HFFc6 (cell line): ENCODE results near the gene MYO3B. TPM values are rescaled to one million over a fixed set of nuclear protein-coding genes. Genes with fewer than 3 reads are reported as not detected.

ENCODE experiments used
- DNase-seq: peaks from one replicate; pipeline ENCODE4 v3.0.0-alpha.2; 2018
- H3K27ac Mint-ChIP-seq: 2 replicates; pipeline ENCODE4 v1.8.0; 2020; ENCODE audit warnings: mild to moderate bottlenecking, mixed read lengths
- H3K27me3 Mint-ChIP-seq: 2 replicates; pipeline ENCODE4 v1.8.0; 2021; ENCODE audit warnings: mild to moderate bottlenecking, moderate library complexity, mixed read lengths; ENCODE audit not compliant: insufficient read depth
- H3K36me3 Mint-ChIP-seq: 2 replicates; pipeline ENCODE4 v1.8.0; 2021; ENCODE audit warnings: low read depth, mixed read lengths
- H3K4me1 Mint-ChIP-seq: 2 replicates; pipeline ENCODE4 v1.8.0; 2020; ENCODE audit warnings: low read depth, mixed read lengths
- H3K4me3 Mint-ChIP-seq: 2 replicates; pipeline ENCODE4 v1.8.0; 2020; ENCODE audit warnings: mild to moderate bottlenecking, moderate library complexity, mixed read lengths
- H3K9me3 Mint-ChIP-seq: 2 replicates; pipeline ENCODE4 v1.8.0; 2020; ENCODE audit warnings: mild to moderate bottlenecking, mixed read lengths
- total RNA-seq, 6 experiments: library from RNA; stranded (reverse); fragmentation: NEBNext Ultra II Directional; extraction: Animal tissue kit (Norgen Biotek cat#: 25700); gene quantifications; 2 replicates in 1 of 6; 3 replicates in 5 of 6; pipeline ENCODE4 v1.2.3, GENCODE V29; 2021
- TF ChIP-seq, protein P1 (sequence below): fragments of 200-600 bp; sonication (generic); IDR thresholded peaks from 2 replicates; pipeline ENCODE4 v1.5.0; 2021; ENCODE audit warnings: antibody characterized with exemption, mild to moderate bottlenecking

The MYO3B gene
- total RNA-seq, 6 experiments from 2014 or later: not detected

GRCh38 chr2:170176212-170176611, 1.7 kb upstream of the MYO3B start:
- DNase-seq: no peak
- no peaks in the 10 kb centered on the region for H3K36me3 Mint-ChIP-seq
- H3K27ac Mint-ChIP-seq: no peak overlapping the region
- TF ChIP-seq, protein P1, sequence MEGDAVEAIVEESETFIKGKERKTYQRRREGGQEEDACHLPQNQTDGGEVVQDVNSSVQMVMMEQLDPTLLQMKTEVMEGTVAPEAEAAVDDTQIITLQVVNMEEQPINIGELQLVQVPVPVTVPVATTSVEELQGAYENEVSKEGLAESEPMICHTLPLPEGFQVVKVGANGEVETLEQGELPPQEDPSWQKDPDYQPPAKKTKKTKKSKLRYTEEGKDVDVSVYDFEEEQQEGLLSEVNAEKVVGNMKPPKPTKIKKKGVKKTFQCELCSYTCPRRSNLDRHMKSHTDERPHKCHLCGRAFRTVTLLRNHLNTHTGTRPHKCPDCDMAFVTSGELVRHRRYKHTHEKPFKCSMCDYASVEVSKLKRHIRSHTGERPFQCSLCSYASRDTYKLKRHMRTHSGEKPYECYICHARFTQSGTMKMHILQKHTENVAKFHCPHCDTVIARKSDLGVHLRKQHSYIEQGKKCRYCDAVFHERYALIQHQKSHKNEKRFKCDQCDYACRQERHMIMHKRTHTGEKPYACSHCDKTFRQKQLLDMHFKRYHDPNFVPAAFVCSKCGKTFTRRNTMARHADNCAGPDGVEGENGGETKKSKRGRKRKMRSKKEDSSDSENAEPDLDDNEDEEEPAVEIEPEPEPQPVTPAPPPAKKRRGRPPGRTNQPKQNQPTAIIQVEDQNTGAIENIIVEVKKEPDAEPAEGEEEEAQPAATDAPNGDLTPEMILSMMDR: no peak
- H3K4me1 Mint-ChIP-seq: peaks cover 13% of the 10 kb centered on the region; the same call in 1 of the 2 replicates
- no peaks in the 10 kb centered on the region; the same call in 1 of the 2 replicates for H3K9me3 Mint-ChIP-seq
- no peaks in the 10 kb centered on the region; the same call in none of the 2 replicates for H3K27me3 Mint-ChIP-seq
- H3K4me3 Mint-ChIP-seq: no peak overlapping the region

DNA sequence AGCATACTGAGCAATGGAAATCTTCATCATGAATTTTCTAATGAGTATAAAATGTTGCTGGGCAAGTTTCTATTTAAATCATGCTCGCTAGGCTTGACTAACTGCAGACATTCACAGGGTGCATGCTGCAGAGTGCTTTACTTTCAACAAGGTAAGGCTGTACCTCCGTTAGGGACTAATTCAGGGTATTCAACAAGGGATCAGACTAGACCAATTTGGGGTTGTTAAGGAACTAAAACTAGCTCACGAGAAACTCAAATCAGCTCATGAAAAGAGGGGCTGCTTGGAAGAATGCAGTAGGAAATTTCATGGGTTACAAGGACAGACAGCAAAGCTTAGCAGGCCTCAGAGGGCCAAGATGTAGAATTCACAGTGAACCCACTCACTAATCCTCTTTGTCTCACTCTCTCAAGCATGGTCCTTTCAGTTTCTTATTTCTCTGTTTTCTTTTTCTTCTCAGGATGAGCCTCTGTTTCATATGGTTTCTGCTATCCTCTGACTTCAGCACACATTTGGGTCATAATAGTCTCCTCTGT, 2.2 kb downstream of the MYO3B start:
- no peaks in the 10 kb centered on the region; the same call in none of the 2 replicates for H3K27me3 Mint-ChIP-seq
- H3K4me1 Mint-ChIP-seq: peaks cover 13% of the 10 kb centered on the region; the same call in 1 of the 2 replicates
- no peaks in the 10 kb centered on the region for H3K9me3 Mint-ChIP-seq
- H3K36me3 Mint-ChIP-seq: no peaks in the 10 kb centered on the region
- TF ChIP-seq, protein P1: no peak
- H3K27ac Mint-ChIP-seq: no peak overlapping the region
- H3K4me3 Mint-ChIP-seq: no peak overlapping the region
- DNase-seq: no peak

DNA sequence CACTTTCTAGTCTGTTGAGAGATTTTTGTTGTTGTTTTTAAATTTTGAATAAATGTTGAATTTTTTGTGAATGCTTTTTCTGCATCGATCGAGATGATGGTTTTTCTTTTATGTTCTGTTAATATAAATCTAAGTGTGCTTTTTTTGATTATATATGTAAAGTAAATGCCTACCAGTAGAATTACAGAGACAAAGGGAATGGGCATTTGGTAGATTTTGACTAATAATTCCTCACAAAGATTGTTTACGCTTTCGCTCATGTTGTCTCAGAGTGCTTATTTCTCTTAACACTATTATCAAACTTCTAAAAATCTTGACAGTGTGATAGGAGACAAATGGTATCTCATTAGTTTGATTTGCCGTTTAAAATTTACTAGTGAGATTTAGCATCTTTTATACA, 3.7 kb downstream of the MYO3B start:
- peaks cover 9% of the 10 kb centered on the region for H3K9me3 Mint-ChIP-seq
- no peak overlapping the region for H3K27ac Mint-ChIP-seq
- TF ChIP-seq, protein P1: no peak
- DNase-seq: no peak
- no peaks in the 10 kb centered on the region for H3K36me3 Mint-ChIP-seq
- H3K4me3 Mint-ChIP-seq: no peak overlapping the region
- H3K27me3 Mint-ChIP-seq: no peaks in the 10 kb centered on the region; the same call in none of the 2 replicates
- H3K4me1 Mint-ChIP-seq: peaks cover 13% of the 10 kb centered on the region; the same call in 1 of the 2 replicates

DNA sequence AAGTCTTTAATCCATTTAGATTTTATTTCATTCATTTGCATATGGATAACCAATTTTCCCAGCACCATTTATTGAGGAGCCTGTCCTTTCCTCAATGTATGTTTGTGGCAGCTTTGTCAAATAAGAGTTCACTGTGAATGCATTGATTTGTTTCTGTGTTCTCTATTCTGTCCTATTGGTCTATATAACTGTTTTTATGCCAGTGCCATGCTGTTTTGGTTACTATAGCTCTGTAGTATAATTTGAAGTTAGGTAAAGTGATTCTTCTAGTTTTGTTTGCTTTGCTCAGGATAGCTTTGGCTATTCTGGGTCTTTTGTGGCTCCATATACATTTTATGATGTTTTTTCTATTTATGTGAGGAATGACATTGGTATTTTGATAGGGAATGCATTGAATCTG, 7.4 kb downstream of the MYO3B start:
- H3K27ac Mint-ChIP-seq: no peak overlapping the region
- H3K4me1 Mint-ChIP-seq: no peaks in the 10 kb centered on the region
- no peak overlapping the region for H3K4me3 Mint-ChIP-seq
- TF ChIP-seq, protein P1: no peak
- no peak for DNase-seq
- peaks cover 1% of the 10 kb centered on the region for H3K27me3 Mint-ChIP-seq
- H3K9me3 Mint-ChIP-seq: peaks cover 14% of the 10 kb centered on the region
- H3K36me3 Mint-ChIP-seq: no peaks in the 10 kb centered on the region

GRCh38 chr2:170189757-170190156, 11.8 kb downstream of the MYO3B start:
- Mint-ChIP-seq H3K4me3 (no peak overlapping the region), H3K9me3 (peaks cover 14% of the 10 kb centered on the region), H3K36me3 (no peaks in the 10 kb centered on the region), H3K27ac (no peak overlapping the region), H3K27me3 (peaks cover 1% of the 10 kb centered on the region), H3K4me1 (no peaks in the 10 kb centered on the region)
- DNase-seq: no peak
- TF ChIP-seq, protein P1: no peak
